ENCODE results near the gene SLC7A5. TPM values are rescaled to one million over a fixed set of nuclear protein-coding genes. Genes with fewer than 3 reads are reported as not detected.
"Not testable (repeated sequence)": the region's sequence is repeated elsewhere in the genome, so short reads cannot be mapped to it uniquely, and the experiment has no call there.

Gene SLC7A5
- total RNA-seq, 1 experiment from 2014 or later = 222 TPM

- DNase-seq (ENCODE audit: extremely low read depth, low read depth) = peak; percentile 89
Measured at GRCh38 chr16:87806641-87807546, 62.4 kb downstream of the SLC7A5 start.

- DNase-seq (ENCODE audit: extremely low read depth, low read depth) = no peak
Measured at GRCh38 chr16:87806261-87806640, 63.1 kb downstream of the SLC7A5 start.

GRCh38 chr16:87803385-87803784 is 65.9 kb downstream of the SLC7A5 start:
- DNase-seq (ENCODE audit: extremely low read depth, low read depth) = no peak

GRCh38 chr16:87802670-87803069 is 66.6 kb downstream of the SLC7A5 start:
- DNase-seq (ENCODE audit: extremely low read depth, low read depth) = no peak

- DNase-seq (ENCODE audit: extremely low read depth, low read depth) = no peak
Measured at GRCh38 chr16:87801679-87802259, 67.5 kb downstream of the SLC7A5 start.

- no peak for DNase-seq (ENCODE audit: extremely low read depth, low read depth)
Measured at GRCh38 chr16:87800497-87800896, 68.8 kb downstream of the SLC7A5 start.

- DNase-seq (ENCODE audit: extremely low read depth, low read depth) = no peak
Measured at GRCh38 chr16:87795336-87795735, 74.0 kb downstream of the SLC7A5 start.

GRCh38 chr16:87794485-87795078 is 74.7 kb downstream of the SLC7A5 start:
- DNase-seq (ENCODE audit: extremely low read depth, low read depth) = no peak

GRCh38 chr16:87792205-87792565 is 77.1 kb downstream of the SLC7A5 start:
- no peak for DNase-seq (ENCODE audit: extremely low read depth, low read depth)

- DNase-seq (ENCODE audit: extremely low read depth, low read depth) = no peak
Measured at GRCh38 chr16:87791295-87792204, 77.8 kb downstream of the SLC7A5 start.

GRCh38 chr16:87790292-87791100 is 78.8 kb downstream of the SLC7A5 start:
- DNase-seq (ENCODE audit: extremely low read depth, low read depth) = no peak

GRCh38 chr16:87789437-87790291 is 79.6 kb downstream of the SLC7A5 start:
- DNase-seq (ENCODE audit: extremely low read depth, low read depth) = no peak

- DNase-seq (ENCODE audit: extremely low read depth, low read depth) = not testable (repeated sequence)
Measured at GRCh38 chr16:87788730-87789436, 80.4 kb downstream of the SLC7A5 start.

- not testable (repeated sequence) for DNase-seq (ENCODE audit: extremely low read depth, low read depth)
Measured at GRCh38 chr16:87787451-87788091, 81.7 kb downstream of the SLC7A5 start.

- no peak for DNase-seq (ENCODE audit: extremely low read depth, low read depth)
Measured at GRCh38 chr16:87784812-87785211, 84.5 kb downstream of the SLC7A5 start.

- no peak for DNase-seq (ENCODE audit: extremely low read depth, low read depth)
Measured at GRCh38 chr16:87782033-87782432, 87.3 kb downstream of the SLC7A5 start.

- no peak for DNase-seq (ENCODE audit: extremely low read depth, low read depth)
Measured at GRCh38 chr16:87780385-87780989, 88.8 kb downstream of the SLC7A5 start.

Measured in NCI-H460 (cell line).